ENCODE measurements around the gene HPS5. TPM values are rescaled to one million over a fixed set of nuclear protein-coding genes. Genes with fewer than 3 reads are reported as not detected.
"Not testable (repeated sequence)": the region's sequence is repeated elsewhere in the genome, so short reads cannot be mapped to it uniquely, and the experiment has no call there.

The HPS5 gene
- total RNA-seq, 4 donors from 2014 or later: 14.9 to 27.0 (median 22.6) TPM

- H3K27me3 ChIP-seq: no peaks in the 10 kb centered on the region
- no peak overlapping the region for H3K4me3 ChIP-seq
- 81% methylated on average over 4 of the region's 4 CpGs for WGBS
- no peaks in the 10 kb centered on the region for H3K9me3 ChIP-seq
- H3K4me1 ChIP-seq: no peaks in the 10 kb centered on the region
- no peak for DNase-seq (ENCODE audit: low spot score in 2 of 2)
- TF ChIP-seq POLR2A (IDR thresholded peaks at IDR 0.05) (no peak), EP300 (IDR thresholded peaks at IDR 0.05) (no peak), POLR2AphosphoS5 (IDR thresholded peaks at IDR 0.05) (no peak)
- TF ChIP-seq, protein P1, sequence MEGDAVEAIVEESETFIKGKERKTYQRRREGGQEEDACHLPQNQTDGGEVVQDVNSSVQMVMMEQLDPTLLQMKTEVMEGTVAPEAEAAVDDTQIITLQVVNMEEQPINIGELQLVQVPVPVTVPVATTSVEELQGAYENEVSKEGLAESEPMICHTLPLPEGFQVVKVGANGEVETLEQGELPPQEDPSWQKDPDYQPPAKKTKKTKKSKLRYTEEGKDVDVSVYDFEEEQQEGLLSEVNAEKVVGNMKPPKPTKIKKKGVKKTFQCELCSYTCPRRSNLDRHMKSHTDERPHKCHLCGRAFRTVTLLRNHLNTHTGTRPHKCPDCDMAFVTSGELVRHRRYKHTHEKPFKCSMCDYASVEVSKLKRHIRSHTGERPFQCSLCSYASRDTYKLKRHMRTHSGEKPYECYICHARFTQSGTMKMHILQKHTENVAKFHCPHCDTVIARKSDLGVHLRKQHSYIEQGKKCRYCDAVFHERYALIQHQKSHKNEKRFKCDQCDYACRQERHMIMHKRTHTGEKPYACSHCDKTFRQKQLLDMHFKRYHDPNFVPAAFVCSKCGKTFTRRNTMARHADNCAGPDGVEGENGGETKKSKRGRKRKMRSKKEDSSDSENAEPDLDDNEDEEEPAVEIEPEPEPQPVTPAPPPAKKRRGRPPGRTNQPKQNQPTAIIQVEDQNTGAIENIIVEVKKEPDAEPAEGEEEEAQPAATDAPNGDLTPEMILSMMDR (IDR thresholded peaks at IDR 0.05): no peak
- H3K36me3 ChIP-seq: peaks cover 3% of the 10 kb centered on the region
- no peak overlapping the region for H3K27ac ChIP-seq
Observed at GRCh38 chr11:18271206-18271605, 50.7 kb downstream of the HPS5 start.

GRCh38 chr11:18270102-18270501 is 51.8 kb downstream of the HPS5 start:
- DNase-seq (ENCODE audit: low spot score in 2 of 2): no peak
- H3K4me1 ChIP-seq: peaks cover 3% of the 10 kb centered on the region
- H3K27me3 ChIP-seq: no peaks in the 10 kb centered on the region
- no peak for TF ChIP-seq POLR2A (IDR thresholded peaks at IDR 0.05)
- TF ChIP-seq, protein P1 (IDR thresholded peaks at IDR 0.05): no peak
- no peak for TF ChIP-seq EP300 (IDR thresholded peaks at IDR 0.05)
- TF ChIP-seq POLR2AphosphoS5 (IDR thresholded peaks at IDR 0.05): no peak
- no peaks in the 10 kb centered on the region for H3K9me3 ChIP-seq
- 82% methylated on average over 4 of the region's 4 CpGs for WGBS
- H3K27ac ChIP-seq: no peak overlapping the region
- no peaks in the 10 kb centered on the region for H3K36me3 ChIP-seq
- no peak overlapping the region for H3K4me3 ChIP-seq

DNA sequence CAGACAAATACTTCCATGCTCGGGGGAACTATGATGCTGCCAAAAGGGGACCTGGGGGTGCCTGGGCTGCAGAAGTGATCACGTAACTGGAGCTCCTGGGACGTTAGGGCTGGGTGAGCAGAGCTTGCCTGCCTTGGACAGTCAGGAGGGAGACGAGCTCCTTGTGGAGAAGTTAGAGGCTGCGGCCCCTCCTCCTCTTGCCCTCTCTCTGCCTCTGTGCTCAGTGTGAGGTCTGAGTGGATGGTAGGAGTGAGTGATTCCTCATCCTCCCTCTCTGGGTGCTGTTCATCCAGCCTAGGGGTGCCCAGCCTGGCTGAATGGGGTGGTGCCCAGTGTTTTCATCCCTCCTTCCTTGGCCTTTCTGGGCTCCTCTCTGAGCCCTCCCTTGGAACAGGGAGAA is 52.7 kb downstream of the HPS5 start:
- not testable (repeated sequence) for H3K27me3 ChIP-seq; H3K4me3 ChIP-seq; H3K36me3 ChIP-seq; H3K27ac ChIP-seq; H3K9me3 ChIP-seq; H3K4me1 ChIP-seq; DNase-seq (ENCODE audit: low spot score in 2 of 2)
- WGBS: 60% methylated on average over 1 of the region's 5 CpGs

- H3K9me3 ChIP-seq; H3K36me3 ChIP-seq; H3K27ac ChIP-seq; H3K4me3 ChIP-seq; H3K4me1 ChIP-seq; DNase-seq (ENCODE audit: low spot score in 2 of 2); H3K27me3 ChIP-seq: not testable (repeated sequence)
- WGBS: 85% methylated on average over 3 of the region's 10 CpGs
Observed at GRCh38 chr11:18267335-18268133, 54.4 kb downstream of the HPS5 start.

- no peaks in the 10 kb centered on the region for H3K27me3 ChIP-seq
- no peak within 1 kb of the TSS for H3K27ac ChIP-seq
- no peaks in the 10 kb centered on the region for H3K36me3 ChIP-seq
- TF ChIP-seq, protein P1 (IDR thresholded peaks at IDR 0.05): no peak
- no peak for TF ChIP-seq EP300 (IDR thresholded peaks at IDR 0.05)
- no peak for DNase-seq (ENCODE audit: low spot score in 2 of 2)
- H3K9me3 ChIP-seq: no peaks in the 10 kb centered on the region
- 15% methylated on average over 7 of the region's 8 CpGs for WGBS
- H3K4me1 ChIP-seq: peaks cover 3% of the 10 kb centered on the region
- no peak within 1 kb of the TSS for H3K4me3 ChIP-seq
Observed at GRCh38 chr11:18265949-18266348, 56.0 kb downstream of the HPS5 start, which contains the start of gene SAA1. Gene SAA1, plus strand, starts transcription at chr11:18266264. Its CDS starts 624 bp downstream, at chr11:18266888.

GRCh38 chr11:18264677-18265555 is 57.0 kb downstream of the HPS5 start:
- TF ChIP-seq EP300 (IDR thresholded peaks at IDR 0.05) (no peak), POLR2A (IDR thresholded peaks at IDR 0.05) (no peak), POLR2AphosphoS5 (IDR thresholded peaks at IDR 0.05) (no peak)
- TF ChIP-seq, protein P1 (IDR thresholded peaks at IDR 0.05): no peak
- H3K27me3 ChIP-seq: no peaks in the 10 kb centered on the region
- H3K9me3 ChIP-seq: no peaks in the 10 kb centered on the region
- DNase-seq (ENCODE audit: low spot score in 2 of 2): no peak
- WGBS: 75% methylated on average over 1 of the region's 1 CpG
- H3K27ac ChIP-seq: no peak overlapping the region
- H3K4me1 ChIP-seq: peaks cover 3% of the 10 kb centered on the region
- H3K4me3 ChIP-seq: no peak overlapping the region
- H3K36me3 ChIP-seq: no peaks in the 10 kb centered on the region
